HG03025 (cell line): ENCODE data around the gene TRMT2A.

Experiments
- ATAC-seq: cut with Tn5 transposase; IDR thresholded peaks from one replicate; pipeline ENCODE4 v1.9.1; 2021; ENCODE audit warnings: mild to moderate bottlenecking, moderate library complexity; ENCODE audit not compliant: unreplicated experiment, low FRiP score

Gene TRMT2A

DNA sequence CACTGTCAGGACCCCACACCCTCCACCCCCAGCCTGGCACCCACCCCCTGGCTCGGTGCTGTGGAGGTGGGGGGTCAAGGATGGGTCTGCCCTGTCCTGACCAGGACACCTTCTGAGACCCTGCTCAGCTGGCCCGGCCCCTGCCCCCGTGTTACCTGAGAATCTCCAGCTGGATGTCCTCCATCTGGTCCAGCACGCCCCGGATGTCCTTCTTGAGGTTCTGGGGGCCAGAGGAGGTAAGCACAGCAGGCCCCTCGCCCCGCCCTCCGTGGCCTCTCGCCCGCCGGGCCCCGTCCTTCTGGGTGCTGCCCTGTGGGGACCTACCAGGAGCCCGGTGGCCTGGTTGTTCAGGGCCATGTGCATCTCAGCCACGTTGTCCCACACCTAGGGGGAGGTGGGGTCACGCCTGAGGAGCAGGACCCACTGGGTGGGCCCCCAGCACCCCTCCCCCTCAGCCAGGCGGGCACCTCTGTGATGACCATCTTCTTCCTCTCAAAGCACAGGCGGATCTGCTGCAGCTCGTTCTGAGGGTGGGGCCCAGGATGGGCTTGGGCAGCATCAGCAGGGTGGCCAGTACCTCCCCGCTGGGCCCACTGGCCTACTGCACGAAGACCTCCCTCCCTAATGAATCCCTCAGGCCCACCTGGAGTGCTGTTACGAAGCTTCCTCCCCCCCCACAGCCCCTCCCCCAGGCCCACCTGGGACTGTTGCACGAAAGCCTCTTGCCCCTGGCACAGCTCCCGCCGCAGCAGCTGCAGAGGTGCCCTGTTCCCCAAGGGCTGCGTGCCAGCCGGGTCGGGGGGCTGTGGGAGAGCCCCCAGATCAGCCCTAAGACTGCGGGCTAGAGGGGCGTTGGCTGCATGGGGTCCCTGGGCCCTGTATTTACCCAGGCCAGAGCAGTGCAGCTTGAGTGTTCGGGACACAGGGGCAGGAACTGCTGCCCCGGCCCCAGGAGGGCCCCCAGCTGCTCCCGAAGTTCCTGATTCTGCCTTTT is 32.5 kb upstream of the TRMT2A start:
- ATAC-seq: no peak

DNA sequence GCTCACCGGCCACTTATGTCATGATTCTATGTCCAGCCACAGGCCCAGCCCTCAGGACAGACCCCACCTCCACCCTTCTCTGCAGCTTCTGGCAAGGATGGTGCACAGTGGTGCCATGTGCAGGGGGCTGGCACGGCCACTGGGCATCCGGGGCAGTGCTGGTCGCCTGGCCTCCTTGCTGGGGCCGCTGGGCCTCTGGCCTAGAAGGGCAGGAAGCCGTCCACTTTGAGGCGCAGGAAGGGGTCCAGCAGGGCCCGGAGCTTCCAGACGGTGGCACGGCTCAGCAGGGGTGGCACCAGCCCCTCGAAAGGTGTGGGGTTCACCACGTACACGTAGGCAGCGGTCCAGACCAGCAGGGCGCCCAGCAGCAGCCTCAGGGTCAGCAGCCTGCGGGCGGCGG is 31.4 kb upstream of the TRMT2A start:
- no peak for ATAC-seq

DNA sequence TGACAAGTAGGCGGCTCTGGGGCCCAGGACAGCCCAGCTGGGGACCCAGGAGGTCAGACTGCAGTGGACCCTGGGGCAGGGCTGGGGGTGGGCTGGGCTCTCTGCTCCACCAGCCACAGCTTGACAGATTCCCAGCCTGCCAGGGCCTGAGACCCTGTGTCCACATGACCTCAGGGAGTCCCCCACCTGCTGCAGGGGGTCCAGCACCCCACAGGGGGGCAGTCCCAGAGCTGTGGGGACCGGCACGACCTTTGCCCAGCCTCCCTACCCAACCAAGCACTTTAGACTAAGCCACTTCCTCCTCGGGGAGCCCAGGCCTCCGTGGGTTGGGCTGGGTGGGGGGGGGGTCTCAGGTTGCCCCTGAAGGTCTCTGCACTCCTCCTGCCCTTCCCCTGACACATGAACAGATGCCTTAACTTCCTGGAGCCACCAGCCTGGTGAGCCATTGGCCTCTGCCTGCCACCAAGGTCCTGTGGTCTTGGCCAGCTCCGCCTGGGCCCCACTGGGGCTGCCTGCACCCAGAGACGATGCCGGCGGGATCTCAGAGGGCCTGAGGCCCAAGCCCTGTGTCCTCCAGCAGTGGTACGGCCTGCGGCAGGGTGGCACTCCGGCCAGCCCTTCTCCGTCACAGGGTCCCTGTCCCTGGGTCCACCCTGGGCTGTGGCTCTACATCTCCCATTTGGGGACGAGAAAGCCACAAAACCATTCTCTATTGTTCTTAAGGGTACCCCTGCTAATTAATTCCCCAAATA is 30.4 kb upstream of the TRMT2A start:
- ATAC-seq: no peak

DNA sequence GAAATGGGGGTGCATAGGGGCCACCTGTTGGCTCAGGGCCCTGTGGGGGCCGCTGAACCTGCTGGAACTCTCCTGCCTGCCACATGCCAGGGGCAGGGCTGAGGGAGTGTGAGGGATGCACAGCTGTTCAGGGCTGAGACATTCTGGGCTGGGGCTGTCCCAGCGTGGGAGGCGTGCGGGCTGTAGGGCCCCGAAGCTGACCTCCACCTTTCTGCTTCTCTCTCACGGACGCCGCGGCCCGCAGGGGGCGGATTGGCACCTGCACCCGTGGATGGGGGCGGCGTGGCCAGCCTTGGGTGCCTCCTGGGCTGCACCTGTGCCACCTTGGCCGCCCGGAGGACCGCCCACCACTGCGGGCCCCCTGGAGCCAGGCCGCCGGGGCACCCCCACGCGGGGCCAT is 29.8 kb upstream of the TRMT2A start:
- no peak for ATAC-seq

DNA sequence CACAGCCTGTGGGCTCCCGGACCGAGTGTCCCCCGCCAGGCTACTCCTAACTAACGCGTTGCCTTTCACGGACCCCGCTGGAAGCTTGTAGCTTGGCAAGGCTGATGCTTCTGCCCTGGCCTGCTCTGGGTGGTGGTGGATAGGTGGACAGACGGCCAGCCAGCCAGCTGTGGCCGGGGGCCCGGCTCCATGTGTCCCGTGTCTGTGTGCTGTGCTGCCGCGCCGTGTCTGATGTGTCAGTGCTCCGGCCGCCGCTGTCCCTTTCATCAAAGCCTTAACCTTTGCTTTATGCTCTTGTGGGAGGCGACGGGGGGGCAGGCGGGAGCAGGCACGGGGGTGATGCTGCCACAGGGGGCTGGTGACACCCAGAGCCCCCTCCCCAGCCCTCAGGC is 28.8 kb upstream of the TRMT2A start:
- no peak for ATAC-seq

DNA sequence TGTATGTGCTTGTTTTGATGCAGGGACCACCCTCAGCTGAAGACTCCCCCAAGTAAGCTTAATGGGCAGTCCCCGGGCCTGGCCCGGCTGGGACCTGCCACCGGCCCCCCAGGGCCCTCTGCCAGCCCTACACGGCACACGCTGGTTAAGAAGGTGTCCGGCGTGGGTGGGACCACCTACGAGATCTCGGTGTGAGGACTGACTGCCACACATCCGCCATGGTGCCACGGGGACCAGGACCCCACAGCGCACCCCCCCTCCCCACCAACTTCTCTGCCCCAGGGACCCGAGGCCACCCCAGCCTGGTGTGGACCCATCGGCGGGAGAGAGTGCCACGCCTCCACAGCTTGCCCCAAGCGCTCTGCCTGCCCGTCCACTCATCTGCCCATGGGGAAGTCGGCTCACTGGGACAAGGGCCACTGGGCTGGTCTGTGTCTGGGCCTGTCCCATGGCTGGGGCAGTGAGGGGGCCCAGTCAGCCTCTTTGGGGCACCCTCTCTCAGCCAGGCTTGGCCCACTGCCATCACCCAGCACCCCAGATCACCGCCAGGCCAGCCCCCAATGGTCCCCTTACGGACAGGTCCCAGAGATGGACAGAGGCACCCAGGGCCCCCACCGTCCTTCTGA is 28.3 kb upstream of the TRMT2A start:
- ATAC-seq: no peak

DNA sequence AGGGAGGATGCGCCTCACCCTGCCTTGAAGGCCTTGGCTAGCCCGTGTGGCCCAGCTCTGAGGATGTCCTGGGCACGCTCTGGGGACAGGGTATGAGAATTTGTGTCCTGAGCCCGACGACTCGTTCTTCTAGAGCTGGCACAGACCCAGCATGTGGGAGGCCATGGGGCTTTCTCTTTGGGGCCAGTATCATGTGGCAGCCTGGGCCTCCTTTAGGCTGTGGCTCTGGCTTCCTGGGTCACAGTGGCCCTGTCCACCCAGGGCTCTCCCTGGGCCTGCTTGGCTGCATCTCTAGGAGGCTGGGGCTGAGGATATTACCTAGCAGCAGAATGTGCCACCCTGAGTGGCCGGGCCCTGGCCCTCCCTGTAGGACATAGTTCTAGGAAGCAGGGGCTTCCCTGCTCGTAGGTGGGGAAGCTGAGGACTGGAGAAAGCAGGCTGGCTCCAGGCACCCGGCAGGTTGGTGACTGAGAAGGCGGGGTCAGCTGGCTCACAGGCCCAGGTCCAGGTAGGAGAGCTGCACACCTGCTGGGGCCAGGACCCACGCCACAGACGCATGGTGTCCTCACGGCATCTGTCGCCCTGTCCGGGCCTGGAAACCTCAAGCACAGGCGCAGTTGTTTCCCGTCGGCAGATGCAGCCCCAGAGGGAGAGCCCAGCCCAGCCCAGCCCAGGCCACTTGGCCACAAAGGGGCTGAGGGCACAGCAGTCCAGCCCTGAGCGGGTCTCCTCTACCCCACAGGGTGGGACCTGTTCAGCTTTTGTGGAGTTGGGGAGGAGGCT is 27.0 kb upstream of the TRMT2A start:
- ATAC-seq: no peak

DNA sequence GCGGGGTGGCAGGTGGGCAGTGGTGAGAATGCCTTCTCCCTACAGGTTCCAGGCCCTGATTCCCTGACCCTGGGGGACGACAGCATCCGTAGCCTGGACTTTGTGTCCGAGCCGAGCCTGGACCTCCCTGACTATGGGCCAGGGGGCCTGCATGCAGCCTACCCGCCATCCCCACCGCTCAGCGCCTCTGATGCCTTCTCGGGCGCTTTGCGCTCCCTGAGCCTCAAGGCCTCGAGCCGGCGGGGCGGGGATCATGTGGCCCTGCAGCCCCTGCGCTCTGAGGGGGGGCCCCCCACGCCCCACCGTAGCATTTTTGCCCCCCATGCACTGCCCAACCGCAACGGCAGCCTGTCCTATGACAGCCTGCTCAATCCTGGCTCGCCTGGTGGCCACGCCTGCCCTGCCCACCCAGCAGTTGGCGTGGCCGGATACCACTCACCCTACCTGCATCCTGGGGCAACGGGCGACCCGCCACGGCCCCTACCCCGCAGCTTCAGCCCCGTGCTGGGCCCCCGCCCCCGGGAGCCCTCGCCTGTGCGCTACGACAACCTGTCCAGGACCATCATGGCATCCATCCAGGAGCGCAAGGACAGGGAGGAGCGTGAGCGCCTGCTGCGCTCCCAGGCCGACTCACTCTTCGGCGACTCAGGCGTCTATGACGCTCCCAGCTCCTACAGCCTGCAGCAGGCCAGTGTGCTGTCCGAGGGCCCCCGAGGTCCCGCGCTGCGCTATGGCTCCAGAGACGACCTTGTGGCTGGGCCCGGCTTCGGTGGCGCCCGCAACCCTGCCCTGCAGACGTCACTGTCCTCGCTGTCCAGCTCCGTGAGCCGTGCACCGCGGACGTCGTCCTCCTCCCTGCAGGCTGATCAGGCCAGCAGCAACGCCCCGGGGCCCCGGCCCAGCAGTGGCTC is 25.9 kb upstream of the TRMT2A start:
- ATAC-seq: no peak

DNA sequence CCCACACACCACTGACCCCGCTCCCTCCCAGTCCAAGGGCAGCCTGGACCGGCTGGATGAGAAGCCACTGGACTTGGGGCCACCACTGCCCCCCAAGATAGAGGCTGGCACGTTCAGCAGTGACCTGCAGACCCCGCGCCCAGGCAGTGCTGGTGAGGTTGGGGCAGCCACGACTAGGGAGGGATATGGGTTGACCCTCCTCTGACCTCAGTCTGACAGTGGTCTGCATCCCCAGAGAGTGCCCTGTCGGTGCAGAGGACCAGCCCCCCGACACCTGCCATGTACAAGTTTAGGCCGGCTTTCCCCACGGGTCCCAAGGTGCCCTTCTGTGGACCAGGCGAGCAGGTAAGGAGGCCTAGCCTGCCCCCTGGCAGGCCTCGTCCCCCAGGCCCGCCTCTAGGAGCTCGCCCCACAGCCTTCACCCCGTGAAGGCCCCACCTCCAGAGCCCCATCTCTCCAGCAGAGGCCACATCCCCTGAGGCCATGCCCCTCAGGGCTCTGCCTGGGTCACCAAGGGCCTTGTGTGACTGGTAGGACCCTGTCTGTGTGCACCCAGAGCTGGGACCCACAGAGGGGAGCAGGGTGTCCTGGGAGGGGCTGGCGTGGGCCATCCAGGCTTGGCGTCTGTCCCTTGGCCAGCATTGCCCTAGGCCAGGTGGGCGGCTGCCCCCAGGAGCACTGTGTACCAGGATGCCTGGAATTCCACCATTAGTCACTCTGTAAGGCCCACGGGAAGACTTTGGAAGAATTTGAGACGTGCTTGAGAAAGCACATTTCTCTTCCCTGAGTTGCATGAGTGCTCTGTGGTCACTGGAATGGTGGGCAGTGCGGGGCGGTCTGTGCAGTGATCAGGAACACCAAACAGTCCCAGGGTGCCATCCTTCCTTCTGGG is 24.4 kb upstream of the TRMT2A start:
- no peak for ATAC-seq

DNA sequence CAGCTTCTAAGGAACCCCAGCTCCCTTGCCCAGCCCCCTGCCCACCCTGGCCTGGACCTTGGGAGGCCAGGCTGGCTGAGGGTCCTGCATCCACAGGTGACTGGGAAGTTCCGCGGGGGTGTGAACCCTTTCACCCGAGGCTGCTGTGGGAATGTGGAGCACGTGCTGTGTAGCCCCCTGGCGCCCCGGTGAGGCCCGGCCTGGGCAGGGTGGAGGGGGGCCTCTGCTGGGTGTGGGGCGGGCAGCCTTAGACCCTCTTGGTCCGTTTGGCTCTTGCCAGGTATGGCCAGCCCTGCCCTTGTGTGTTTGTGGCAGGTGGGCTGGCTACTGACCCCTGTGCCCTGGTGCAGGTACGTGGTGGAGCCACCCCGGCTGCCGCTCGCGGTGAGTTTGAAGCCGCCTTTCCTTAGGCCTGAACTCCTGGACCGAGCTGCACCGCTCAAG is 23.5 kb upstream of the TRMT2A start:
- no peak for ATAC-seq

DNA sequence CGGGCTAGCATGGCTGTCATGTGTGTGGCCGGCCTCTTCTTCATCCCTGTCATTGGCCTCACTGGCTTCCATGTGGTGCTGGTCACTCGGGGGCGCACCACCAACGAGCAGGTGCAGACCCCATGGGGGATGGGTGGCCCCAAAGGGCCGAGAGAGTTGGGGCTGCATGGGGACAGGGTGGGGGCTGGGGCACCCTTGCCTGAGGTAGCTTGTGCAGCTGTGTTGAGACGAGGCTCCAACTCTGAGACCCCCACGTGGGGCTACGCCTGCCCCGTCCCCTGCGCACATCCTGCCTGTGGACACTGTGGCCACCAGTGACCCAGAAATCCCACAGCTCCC is 23.1 kb upstream of the TRMT2A start:
- no peak for ATAC-seq

DNA sequence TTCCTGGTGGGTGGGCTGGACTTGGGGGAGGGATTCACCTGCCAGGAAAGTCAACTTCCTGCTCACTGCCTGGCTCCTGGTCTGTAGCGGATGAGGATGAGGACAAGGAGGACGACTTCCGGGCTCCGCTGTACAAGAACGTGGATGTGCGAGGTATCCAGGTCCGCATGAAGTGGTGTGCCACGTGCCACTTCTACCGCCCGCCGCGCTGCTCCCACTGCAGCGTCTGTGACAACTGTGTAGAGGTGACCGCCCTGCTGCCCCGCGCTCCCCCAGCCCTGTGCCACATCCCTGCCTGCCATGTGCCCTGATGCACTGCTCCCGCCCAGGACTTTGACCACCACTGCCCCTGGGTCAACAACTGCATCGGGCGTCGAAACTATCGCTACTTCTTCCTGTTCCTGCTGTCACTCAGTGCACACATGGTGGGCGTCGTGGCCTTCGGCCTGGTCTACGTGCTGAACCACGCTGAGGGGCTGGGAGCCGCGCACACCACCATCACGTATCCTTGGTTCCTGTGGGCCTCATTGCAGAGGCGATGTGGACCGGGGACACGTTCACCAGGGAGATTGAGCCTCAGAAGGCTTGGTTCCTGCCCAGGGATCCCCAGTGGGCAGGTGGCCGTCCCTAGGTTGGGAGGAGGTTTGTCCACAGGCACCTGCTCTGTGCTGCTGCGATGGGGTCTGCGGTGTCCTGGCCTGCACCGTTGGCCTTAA is 22.5 kb upstream of the TRMT2A start:
- no peak for ATAC-seq

DNA sequence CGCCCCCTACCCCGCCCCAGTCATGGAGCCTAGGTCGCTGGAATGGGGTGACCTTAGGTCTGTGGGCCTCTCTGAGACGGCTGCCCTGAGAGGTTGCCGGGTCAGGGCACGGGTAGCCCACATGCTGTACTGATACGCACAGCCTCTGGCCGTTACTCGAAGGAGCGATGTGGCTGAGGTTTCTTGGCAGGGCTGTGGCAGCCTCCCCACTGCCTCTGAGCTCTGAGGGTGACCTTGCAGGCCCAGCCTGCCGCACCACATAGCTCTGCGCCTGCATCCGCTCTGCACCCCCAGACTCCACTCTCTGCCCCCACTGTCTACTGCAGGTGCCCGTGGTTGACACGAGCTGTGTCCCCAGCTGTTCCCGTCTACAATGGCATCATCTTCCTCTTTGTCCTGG is 21.8 kb upstream of the TRMT2A start:
- no peak for ATAC-seq

DNA sequence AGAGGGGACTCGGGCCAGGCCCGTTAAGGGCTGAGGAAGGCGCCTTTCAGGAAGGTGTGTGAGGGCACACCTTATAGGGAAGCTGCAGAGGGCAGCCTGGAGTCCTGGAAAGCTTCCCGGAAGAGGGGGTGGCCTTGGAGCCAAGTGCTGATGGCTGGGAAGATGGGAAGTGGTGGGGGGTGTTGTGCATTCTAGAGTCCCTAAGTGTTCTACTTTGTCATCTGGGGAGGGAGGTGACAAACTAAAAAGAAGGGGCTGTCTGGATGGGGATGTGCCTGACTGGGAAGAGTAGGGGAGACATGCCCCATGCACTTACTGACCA is 21.4 kb upstream of the TRMT2A start:
- no peak for ATAC-seq

DNA sequence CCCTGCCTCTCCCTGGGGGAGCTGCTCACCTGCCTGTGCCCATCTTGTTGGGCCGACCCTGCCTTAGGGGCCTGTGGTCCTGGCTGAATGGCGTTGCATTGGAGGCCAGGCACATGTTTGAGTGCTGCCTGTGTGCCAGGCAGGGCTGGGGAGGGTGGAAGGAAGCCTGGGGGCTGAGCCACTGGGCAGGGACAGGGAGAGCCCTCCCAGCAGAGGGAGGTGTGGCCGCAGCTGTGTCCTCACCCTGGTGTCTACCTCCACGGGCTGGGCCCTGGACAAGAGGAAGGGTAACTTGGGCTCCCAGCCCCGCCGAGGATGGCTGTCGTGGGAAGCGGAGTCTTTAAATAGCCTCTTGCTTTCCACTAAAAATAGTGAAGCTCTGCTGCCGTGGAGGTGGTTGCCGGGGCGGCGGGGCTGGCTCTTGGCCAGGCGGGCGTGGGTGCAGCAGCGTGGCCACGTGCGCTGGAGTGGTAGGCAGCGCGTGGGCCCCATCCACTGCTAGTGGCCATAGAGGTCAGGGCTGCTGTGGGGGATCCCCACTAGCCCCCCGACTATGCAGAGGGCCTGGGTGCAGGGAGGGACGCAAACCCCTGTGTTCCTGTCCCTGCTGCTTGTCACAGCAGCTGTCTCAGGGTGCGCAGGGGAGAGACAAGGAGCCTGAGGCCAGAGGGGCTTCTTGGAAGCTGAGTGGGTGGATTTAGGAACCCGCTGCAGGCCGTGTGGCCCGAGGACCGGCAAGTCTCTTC is 20.8 kb upstream of the TRMT2A start:
- ATAC-seq: no peak

DNA sequence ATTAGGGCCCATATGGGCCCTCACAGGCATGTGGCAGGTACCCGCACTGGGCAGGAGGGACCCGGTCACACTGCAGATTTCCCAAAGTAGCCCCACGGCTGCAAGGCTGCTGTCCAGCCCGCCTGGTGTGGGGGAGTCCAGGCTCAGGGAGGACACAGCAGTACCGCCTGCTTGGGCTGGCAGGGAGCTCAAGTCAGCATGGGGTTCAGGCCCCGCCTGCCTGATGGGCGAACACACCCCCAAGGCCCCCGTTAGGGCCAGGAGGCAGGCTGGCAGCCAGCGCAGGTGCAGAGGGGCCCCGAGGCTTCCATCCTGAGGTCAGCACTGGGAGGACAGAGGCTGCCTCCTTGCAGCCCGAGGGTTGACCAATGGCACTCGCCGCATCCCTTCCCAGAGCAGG is 20.1 kb upstream of the TRMT2A start:
- no peak for ATAC-seq

DNA sequence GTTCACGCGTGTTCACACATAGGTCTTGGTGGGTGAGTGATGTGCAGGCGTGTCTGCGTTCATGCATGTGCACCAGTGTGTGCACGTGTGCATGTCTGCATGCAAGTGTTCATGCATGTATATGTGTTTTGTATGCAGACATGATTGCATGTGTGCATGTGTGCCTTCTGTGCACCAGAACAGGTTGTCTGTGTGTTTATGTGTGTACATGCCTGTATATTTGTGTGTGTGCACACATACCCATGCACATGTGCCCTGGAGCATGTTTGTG is 19.5 kb upstream of the TRMT2A start:
- ATAC-seq: no peak
